BJ (cell line): ENCODE measurements around the gene PHKG2. TPM values are rescaled to one million over a fixed set of nuclear protein-coding genes. Genes with fewer than 3 reads are reported as not detected.

Experiments
- CTCF ChIA-PET: fragments of 350-600 bp; formaldehyde crosslinking; extraction: SDS; loops from one replicate; lab custom pipeline; 2021; ENCODE audit warnings: antibody characterized with exemption, inconsistent platforms; lab: Yijun Ruan, JAX
- POLR2A ChIA-PET: fragments of 300-600 bp; sonication (Branson Sonifier 250); formaldehyde crosslinking; extraction: SDS; loops from one replicate; lab custom pipeline; 2021; ENCODE audit warnings: antibody characterized with exemption; lab: Charles Lee
- DNase-seq: peaks from one replicate; pipeline ENCODE4 v3.0.0-alpha.2; 2011; ENCODE audit warnings: low read depth
- H3K27me3 ChIP-seq: 2 replicates; pipeline ENCODE4 v1.6.0; 2011; ENCODE audit warnings: low read length; ENCODE audit not compliant: control insufficient read depth, insufficient read depth
- H3K36me3 ChIP-seq: 2 replicates; pipeline ENCODE4 v1.5.1; 2011; ENCODE audit warnings: low read length; ENCODE audit not compliant: control insufficient read depth, insufficient read depth
- H3K4me3 ChIP-seq: 2 replicates; pipeline ENCODE4 v1.5.1; 2011; ENCODE audit warnings: low read depth, mild to moderate bottlenecking, control low read depth, low read length
- CTCF ChIP-seq: IDR thresholded peaks from 2 replicates; pipeline ENCODE4 v1.5.1; 2011; ENCODE audit warnings: low read depth, mild to moderate bottlenecking, control low read depth, inconsistent platforms, low read length, moderate library complexity; ENCODE audit not compliant: insufficient read depth
- polyA plus RNA-seq: library from polyadenylated mRNA; depleted of rRNA; stranded (reverse); fragments of >200 nt; gene quantifications from 2 replicates; pipeline ENCODE4 v1.2.3, GENCODE V29; 2011

PHKG2 gene
- polyA plus RNA-seq, 1 experiment, result 32.4 TPM

GRCh38 chr16:30769379-30770089 is 21.3 kb downstream of the PHKG2 start:
- H3K27me3 ChIP-seq, result no peaks in the 10 kb centered on the region
- no peak for TF ChIP-seq CTCF
- CTCF ChIA-PET, result interaction anchor here (1.1 kb wide), 1 partner anchor 172 kb away, joined by 4 read pairs; no protein-coding TSS in a partner anchor
- POLR2A ChIA-PET, result no interaction called here
- no peak for DNase-seq
- H3K4me3 ChIP-seq, result no peak overlapping the region
- H3K36me3 ChIP-seq, result peaks cover 65% of the 10 kb centered on the region

- no peak for DNase-seq
Observed at GRCh38 chr16:30771726-30772125, 23.5 kb downstream of the PHKG2 start.

GRCh38 chr16:30773826-30774225 is 25.6 kb downstream of the PHKG2 start:
- no peak for DNase-seq
- Histone ChIP-seq H3K27me3 (no peaks in the 10 kb centered on the region), H3K4me3 (no peak overlapping the region), H3K36me3 (peaks cover 29% of the 10 kb centered on the region)
- no peak for TF ChIP-seq CTCF
- ChIA-PET POLR2A (no interaction called here), CTCF (no interaction called here)

More at GRCh38 chr16:30771726-30772125, 23.5 kb downstream of the PHKG2 start:
- H3K27me3 ChIP-seq, result no peaks in the 10 kb centered on the region
- no peak for TF ChIP-seq CTCF
- ChIA-PET CTCF (interaction anchor here (0.6 kb wide), 1 partner anchor 513 kb away, joined by 3 read pairs; no protein-coding TSS in a partner anchor), POLR2A (no interaction called here)
- no peak overlapping the region for H3K4me3 ChIP-seq
- H3K36me3 ChIP-seq, result peaks cover 45% of the 10 kb centered on the region

- TF ChIP-seq CTCF, result no peak
- CTCF ChIA-PET, result interaction anchor here (1.1 kb wide), 1 partner anchor 40 kb away, joined by 5 read pairs; no protein-coding TSS in a partner anchor
- H3K36me3 ChIP-seq, result peaks cover 22% of the 10 kb centered on the region
- no peaks in the 10 kb centered on the region for H3K27me3 ChIP-seq
- DNase-seq, result no peak
- peak overlapping the region; percentile 59 for H3K4me3 ChIP-seq
- POLR2A ChIA-PET, result no interaction called here
Observed at GRCh38 chr16:30774367-30775130, 26.3 kb downstream of the PHKG2 start.

- no peak for DNase-seq
- peaks cover 20% of the 10 kb centered on the region for H3K36me3 ChIP-seq
- no peaks in the 10 kb centered on the region for H3K27me3 ChIP-seq
- peak overlapping the region; percentile 59 for H3K4me3 ChIP-seq
- ChIA-PET POLR2A (no interaction called here), CTCF (interaction anchor here (1.1 kb wide), 1 partner anchor 39 kb away, joined by 5 read pairs; no protein-coding TSS in a partner anchor)
- no peak for TF ChIP-seq CTCF
Observed at GRCh38 chr16:30775131-30775391, 26.8 kb downstream of the PHKG2 start.
